HG03460 (cell line): ENCODE measurements around the gene UGT1A9.
"Not testable (repeated sequence)": the region's sequence is repeated elsewhere in the genome, so short reads cannot be mapped to it uniquely, and the experiment has no call there.

Experiments
- ATAC-seq: cut with Tn5 transposase; IDR thresholded peaks from one replicate; pipeline ENCODE4 v1.9.1; 2021; ENCODE audit not compliant: unreplicated experiment

Gene UGT1A9

DNA sequence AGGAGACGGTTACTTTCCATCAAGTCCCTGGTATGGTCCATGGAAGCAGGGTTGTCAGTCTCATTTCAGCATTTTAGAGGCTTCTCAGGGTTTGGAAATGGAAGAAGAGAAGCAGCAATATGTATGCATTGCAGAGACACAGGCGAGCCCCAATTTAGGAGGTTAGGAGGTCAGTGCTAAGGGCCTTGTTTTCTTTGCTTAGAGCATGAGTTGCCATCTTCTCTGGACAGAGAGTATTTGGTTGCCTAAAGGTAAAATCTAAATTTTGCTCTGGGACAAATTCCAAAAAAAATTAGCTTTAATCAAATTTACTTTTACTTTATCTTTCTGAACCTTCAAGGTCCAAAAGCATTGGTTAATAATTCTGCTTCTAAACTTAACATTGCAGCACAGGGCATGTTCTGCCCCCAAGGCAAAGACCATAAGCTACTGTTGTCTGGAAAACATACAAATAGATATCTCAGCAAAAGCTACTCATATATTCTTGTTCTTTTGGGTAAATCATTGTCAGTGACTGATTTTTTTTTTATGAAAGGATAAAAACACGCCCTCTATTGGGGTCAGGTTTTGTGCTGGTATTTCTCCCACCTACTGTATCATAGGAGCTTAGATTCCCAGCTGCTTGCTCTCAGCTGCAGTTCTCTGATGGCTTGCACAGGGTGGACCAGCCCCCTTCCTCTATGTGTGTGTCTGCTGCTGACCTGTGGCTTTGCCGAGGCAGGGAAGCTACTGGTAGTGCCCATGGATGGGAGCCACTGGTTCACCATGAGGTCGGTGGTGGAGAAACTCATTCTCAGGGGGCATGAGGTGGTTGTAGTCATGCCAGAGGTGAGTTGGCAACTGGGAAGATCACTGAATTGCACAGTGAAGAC, at the start of gene UGT1A9:
TSS of gene UGT1A9 (plus strand) at position 609 of the 872 bp plus-strand sequence. CDS start at position 646, 37 bp downstream.
- no peak for ATAC-seq

DNA sequence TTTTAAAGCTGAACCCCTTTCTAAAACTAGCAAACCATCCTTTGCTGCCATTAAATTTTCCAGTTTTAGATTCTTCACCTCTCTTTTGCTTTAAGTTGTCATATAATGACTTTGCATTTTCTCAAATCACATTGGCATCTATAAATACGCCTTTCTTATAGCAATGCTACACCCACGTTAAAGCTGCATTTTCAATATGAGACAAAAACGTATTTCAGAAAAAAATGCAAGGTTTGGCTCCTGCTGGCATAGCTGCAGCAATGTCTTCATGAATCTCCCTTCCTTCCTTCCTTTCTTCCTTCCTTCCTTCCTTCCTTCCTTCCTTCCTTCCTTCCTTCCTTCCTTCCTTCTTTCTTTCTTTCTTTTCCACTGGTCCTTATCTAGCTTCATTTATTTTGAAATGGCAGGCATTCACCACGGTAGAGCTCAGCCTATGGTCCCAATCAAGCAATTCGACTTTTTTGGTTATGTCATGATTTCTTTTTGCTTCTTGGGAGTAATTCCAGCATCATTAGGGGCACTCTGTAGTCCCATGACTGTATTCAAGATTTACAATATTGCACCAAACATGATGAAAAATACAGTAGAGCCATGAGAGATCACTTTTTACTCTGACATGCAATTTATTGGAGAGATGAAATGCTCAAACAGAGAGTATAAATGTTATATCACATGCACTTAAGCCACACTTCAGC, 44.2 kb upstream of the UGT1A9 start:
- no peak for ATAC-seq

DNA sequence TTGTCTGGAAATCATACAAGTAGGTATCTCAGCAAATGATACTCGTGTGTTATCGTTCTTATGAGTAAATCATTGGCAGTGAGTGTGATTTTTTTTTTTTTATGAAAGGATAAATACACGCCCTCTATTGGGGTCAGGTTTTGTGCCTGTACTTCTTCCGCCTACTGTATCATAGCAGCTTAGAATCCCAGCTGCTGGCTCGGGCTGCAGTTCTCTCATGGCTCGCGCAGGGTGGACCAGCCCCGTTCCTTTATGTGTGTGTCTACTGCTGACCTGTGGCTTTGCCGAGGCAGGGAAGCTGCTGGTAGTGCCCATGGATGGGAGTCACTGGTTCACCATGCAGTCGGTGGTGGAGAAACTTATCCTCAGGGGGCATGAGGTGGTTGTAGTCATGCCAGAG, 35.4 kb upstream of the UGT1A9 start, which contains the start of gene UGT1A10:
TSS of gene UGT1A10 (plus strand) at position 143 of the 400 bp plus-strand sequence. CDS start at position 218, 75 bp downstream.
- not testable (repeated sequence) for ATAC-seq

DNA sequence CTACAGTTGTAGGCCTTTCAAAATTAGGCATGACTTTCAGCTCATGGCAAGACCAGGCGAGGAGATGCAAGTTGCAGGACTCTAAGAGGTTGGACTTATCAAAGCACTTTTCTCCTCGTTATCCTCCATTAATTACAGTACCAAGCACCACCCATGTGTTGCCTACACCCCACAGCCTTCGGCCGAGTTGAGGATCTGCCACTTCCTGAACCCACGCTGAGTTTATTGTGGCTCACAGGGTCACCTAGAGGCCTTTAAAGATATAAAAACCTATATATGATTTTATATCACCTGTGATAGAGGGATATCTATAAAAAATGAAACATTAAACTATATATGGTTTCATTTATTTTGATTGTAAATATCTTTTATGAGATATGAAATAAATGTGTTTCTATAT, 32.9 kb upstream of the UGT1A9 start:
- no peak for ATAC-seq

DNA sequence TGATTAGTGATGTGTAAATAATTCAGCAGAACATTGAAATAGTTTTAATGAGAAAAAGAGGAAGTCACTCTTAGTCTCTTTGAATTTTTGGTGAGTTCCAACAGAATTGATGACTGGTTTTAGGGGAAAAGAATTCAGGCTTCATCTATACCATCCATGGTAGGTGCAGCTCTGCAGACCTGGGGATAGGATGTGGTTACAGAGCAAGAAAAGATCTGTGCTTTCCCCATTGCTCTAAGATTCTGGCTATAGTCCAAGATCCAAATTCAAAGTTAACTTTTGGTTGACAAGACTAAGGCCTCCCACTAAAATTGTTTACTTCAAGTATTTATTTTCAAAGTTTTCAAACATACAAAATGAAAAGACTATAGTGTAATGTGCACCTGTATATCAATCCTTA, 31.8 kb upstream of the UGT1A9 start:
- ATAC-seq: no peak

DNA sequence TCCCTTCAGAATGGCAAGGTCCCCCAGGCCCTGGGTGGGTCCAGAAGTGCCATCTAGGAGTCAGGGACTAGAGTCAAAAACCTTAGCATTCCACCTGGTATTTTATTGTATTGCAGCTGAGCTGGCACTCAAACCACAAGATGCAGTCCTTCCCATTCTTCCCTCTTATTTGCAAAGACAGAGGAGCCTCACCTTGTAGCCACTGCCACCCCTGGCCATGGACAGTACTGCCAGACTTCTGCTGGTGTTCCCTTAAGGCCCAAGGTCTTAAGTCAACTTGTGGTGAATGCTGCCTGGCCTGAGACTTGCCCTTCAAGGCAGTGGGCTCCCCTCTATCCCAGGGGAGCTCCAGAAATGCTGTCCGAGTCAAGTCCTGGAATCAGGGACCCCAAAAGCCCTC, 28.6 kb upstream of the UGT1A9 start:
- ATAC-seq: no peak

DNA sequence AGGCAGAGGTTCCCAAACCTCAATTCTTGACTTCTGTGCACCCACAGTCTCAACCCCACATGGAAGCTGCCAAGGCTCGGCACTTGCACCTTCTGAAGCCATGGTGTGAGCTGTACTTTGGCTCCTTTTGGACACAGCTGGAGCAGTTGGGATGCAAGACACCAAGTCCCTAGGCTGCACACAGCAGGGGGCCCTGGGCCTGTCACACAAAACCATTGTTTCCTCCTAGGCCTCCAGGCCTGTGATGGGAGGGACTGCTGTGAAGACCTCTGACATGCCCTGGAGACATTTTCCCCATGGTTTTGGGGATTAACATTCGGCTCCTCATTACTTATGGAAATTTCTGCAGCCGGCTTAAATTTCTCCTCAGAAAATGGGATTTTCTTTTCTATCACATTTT, 25.7 kb upstream of the UGT1A9 start:
- ATAC-seq: not testable (repeated sequence)

DNA sequence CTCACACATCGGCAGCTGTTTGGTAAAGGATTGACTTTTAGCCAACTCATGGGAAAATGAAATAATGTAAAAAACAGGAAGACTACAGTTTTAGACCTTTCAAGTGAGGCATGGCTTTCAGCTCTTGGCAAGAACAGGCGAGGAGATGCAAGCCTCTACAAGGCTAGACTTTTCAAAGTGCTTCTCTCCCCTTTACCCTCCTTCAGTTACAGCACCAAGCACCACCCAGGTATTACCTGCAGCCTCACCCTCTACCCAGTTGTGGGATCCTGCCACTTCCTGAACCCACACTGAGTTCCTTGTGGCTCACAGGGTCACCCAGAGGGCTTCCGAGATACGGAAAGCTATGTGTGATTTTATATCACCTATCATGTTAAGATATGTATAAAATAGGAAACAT, 20.7 kb upstream of the UGT1A9 start:
- no peak for ATAC-seq

DNA sequence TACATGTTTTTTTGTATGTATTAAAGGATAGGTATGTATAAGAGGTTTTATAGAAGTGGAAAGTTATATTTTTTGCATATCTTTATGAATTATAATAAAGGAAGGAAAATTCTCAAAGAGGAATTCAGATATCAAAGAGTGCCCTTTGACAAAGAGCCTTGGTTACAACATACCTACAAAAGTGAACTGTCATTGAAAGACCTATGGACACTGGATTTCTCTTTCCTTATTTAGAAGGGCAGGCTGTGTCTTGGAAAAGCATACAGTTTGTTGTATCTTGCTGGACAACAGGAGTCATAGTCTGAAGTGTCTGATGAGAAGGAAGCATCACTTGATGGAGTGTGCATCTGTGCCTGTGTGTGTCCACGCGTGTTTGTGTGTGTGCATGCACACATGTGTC, 20.3 kb upstream of the UGT1A9 start:
- ATAC-seq: no peak

DNA sequence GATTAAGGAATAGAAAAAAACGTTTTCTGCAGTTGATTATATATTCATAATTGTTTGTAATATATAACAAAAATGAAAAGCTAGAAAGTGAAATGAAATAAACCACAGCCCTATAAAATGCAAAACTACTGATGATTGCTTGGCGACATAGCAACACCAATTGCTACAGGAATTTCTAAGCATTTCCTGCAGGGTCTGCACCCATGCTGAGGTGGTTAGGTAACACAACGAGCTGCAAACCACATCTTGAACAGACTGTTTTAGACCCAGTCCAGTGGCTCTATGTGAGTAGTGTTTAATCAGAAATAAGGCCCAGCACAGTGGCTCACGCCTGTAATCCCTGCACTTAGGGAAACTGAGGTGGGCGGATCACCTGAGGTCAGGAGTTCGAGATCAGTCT, 17.2 kb upstream of the UGT1A9 start:
- no peak for ATAC-seq

DNA sequence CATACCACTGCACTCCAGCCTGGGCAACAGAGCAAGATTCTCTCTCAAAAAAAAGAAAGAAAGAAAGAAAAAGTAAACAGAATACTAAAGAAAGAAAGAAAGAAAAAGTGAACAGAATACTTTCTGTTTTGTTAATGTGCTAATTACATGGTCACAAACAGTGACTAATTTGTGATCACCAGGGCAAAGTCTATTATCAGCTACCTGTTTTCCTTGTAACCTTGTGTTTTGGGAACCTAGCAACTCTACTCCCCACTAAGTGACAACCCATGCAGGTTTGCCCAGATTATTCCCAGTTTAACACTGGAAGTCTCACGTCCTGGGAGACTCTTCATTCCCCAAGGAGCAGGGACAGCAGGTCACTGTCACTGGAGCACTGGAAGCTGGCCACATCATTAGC, 16.7 kb upstream of the UGT1A9 start:
- ATAC-seq: no peak

DNA sequence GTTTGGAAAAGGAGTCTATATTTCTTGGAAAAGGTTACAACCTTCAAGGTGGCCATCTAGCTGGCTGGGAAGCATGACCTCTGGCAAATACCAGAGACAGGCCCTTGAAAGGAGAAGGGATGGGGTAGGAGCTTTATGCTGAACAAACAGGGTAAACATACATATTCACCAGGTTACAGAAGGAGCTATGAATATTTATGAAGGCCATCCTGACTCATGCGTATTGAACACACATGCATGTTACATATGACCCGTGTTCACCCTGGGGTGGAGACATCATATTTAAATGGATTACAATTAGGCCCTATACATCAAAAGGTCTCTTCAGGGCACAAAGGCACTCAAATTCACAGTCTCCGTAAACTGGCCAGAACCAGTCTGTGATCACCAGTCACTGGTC, 15.8 kb upstream of the UGT1A9 start:
- not testable (repeated sequence) for ATAC-seq

DNA sequence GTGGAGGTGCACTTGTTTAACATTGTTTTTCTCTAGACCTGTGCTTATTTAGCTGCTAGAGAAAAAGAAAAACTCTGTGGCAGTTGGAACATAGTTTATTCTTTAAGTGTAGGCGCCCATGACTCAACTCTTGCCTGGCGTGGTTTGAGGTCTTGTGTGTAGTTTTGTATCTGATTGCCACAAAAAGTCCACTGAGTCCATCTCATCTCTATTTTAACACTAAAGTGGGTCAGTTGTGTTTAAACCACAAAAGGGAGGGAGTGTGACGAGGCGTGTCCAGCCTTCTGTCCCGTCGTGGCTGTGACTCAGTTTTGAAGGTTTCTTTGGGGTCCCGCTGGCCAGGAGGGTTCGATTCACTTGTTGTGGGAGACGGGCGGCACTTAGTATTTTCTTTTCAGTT, 15.3 kb upstream of the UGT1A9 start:
- no peak for ATAC-seq

DNA sequence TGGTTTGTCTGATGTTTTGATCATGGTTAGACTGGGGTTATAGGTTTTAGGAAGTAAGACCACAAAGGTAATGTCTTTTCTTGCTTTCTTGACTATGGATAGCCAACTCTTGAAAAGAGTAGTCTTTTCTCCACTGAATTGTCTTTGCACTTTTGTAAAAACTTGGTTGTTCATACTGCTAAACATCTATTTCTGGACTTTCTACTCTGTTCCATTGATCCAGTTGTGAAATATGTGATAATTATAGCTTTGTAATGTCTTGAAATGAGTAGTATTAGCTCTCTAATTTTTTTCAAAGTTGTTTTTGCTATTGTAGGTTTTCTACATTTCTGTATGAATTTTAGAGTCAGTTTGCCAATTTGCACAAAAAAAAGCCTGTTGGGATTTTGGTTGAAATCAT, 13.1 kb upstream of the UGT1A9 start:
- ATAC-seq: no peak

DNA sequence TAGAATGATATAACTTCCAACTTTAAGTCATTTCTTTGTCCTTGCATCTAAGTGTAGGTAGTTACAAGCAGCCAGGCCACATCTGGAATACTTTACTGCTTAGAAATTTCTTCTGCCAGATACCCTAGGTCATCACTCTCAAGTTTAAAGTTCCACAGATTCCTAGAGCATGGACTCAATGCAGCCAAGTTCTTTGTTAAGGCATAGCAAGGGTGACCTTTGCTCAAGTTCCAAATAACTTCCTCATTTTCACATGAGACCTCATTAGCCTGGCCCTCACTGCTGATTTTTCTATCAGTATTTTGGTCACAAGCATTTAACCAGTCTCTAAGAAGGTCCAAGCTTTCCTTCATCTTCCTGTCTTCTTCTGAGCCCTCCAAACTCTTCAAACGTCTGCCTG, 7.8 kb upstream of the UGT1A9 start:
- no peak for ATAC-seq

DNA sequence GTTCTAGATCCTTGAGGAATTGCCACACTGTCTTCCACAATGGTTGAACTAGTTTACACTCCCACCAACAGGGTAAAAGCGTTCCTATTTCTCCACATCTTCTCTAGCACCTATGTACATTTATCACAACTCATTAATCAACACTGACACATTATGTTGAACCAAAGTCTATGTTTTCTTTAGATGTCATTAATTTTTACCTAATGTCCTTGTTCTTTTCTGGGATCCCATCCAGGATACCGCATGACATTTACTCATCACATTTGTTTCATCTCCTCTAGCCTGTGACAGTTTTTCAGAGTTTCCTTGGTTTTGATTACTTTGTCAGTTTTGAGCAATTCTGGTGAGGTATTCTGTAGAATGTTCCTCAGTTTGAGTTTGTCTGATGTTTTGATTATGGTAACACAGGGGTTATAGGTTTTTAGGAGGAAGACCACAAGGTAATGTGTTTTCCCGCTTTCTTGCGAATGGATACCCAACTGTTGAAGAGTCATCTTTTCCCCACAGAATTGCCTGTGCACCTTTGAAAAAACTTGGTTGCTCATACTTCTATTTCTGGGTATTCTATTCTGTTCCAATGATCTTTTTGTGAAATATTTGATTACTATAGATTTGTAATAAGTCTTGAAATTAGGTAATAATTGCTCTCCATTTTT, 3.0 kb upstream of the UGT1A9 start:
- no peak for ATAC-seq

DNA sequence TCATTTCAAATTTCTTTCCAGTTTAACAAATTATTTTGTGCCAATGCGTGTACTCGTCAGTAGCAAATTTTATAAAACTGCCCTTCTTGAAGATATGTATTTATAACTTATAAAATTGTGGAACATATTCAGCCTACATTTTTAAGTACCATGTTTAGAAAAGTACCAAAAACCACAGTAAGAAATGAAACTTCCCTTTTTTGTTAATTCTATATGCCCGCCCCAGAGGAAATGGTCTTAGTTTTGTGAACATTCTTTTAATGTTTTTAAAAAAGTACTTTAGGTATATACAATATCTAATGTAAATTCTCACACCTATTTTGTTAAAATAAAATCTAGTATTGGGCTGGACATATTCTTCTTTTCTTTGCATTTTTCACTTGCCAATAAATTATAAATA, 1.2 kb downstream of the UGT1A9 start:
- ATAC-seq: no peak

DNA sequence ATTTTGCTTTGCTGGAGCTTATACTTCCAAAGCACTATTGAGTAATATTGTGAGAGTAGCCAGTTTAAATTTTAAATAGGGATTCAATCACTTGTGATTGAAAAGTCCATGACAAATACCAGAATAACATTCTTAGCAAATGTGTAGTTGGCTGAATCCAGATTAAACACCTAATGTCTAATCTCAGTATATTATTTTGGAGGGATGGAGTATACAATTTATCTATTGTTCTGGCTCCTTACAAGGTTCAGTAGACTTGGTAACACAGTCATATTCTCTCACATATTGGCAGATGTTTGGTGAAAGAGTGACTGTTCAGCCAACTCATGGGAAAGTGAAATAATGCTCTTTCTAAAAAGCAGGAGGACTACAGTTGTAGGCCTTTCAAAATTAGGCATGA, 2.2 kb downstream of the UGT1A9 start:
- ATAC-seq: no peak

DNA sequence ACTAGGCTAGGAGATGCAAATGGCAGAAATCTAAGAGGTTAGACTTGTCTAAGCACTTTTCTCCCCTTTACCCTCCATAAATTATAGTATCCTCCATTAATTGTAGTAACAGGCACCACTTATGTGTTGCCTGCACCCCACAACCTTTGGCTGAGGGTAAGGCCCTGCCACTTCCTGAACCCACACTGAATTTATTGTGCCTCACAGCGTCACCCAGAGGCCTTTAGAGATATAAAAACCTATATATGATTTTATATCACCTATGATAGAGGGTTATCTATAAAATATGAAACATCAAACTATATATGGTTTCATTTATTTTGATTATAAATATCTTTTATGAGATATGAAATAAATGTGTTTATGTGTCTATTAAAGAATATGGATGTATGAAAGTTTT, 2.6 kb downstream of the UGT1A9 start:
- no peak for ATAC-seq

DNA sequence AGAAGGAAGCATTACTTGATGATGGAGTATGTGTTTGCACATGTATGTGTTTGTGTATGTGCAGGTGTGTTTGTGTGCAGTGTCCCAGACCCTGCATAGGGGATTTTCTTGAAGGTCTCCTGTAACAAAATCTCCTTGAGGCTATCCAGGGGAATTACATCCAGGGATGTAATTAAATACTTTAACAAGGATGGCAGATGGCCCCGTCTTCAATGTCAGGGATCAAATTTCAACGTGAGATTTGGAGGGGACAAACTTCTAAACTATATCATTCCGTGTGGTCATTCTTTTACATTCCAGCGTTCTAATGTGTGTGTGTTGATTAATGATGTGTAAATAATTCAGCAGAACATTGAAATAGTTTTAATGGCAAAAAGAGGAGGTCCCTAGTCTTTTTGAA, 3.3 kb downstream of the UGT1A9 start:
- ATAC-seq: no peak

DNA sequence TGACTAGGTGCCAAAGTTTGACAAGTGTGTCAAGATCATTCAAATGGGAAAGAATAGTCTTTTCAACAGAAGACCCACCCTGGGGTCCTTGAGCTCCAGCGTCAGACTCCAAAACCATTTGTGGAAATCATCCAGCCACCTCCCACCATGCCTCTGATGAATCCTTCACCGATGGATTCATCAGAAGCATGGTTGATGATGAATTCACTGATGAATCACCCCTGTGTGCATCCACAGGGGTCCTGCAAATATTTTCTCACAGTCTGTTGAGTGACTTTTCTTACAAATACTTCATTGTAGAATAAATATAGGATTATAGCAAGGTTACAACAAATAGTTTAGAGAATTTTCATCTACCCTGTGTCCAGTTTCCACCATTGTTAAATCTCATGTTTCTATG, 4.3 kb downstream of the UGT1A9 start:
- ATAC-seq: no peak

DNA sequence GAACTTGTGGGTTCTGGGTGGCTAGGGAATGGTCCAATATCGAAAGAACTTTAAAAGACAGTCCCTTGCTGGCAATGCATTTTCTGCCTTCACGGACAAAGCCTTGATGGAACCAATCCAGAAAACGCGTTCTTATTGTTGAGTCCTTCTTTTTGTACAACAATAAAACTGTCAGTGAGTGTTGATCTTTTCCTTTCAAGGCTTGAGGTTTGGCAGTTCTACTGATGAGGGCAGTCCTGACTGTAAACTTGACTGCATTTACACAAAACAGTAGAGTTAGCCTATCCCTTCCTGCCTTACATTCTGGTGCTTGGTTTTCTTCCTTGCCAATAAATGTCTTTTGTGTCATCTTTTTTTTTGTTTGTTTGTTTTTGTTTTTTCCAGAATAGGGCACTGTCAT, 7.5 kb downstream of the UGT1A9 start:
- no peak for ATAC-seq
